Skin epidermis (tissue), 12 donors: ENCODE results near the gene PMF1.
A peak's percentile ranks its signal among the peaks of the same experiment; 100 is the strongest.

ENCODE experiments used
- H3K27ac ChIP-seq, 21 experiments: fragments of 200-600 bp; sonication (generic) in 11 of 21; one replicate each; pipeline ENCODE4 v1.5.0; 2020; ENCODE audit warnings: mild to moderate bottlenecking in 3 of 21, inconsistent platforms in 2 of 21, moderate library complexity in 2 of 21
- H3K4me3 ChIP-seq, 7 experiments: fragments of 200-600 bp; sonication (generic) in 2 of 7; one replicate each; pipeline ENCODE4 v1.5.0; 2020; ENCODE audit warnings: inconsistent platforms in 2 of 7, mild to moderate bottlenecking in 2 of 7, moderate library complexity in 1 of 7

PMF1 gene

DNA sequence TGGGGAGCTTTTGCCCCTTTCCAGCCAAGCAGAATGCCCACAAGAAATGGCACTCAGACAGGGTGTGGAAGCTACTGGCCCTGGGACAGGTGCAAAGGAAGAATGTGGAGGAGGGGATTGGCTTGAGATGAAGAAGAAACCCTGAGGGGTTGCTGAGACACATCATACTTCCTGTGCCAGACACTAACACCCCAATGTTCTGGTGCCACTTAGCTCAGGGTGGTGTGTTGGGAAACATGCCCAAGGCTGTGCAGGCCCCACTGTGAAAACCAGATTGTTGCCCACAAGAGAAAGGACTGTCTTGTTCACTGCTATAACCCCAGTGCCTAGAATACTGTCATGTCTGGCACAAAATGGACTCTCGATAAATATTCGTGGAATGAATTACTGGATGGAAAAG, 44.9 kb downstream of the PMF1 start:
- Histone ChIP-seq H3K27ac (peak overlapping the region in 12 of 21 experiments; percentile 2 to 67 (median 33)), H3K4me3 (no peak overlapping the region)

DNA sequence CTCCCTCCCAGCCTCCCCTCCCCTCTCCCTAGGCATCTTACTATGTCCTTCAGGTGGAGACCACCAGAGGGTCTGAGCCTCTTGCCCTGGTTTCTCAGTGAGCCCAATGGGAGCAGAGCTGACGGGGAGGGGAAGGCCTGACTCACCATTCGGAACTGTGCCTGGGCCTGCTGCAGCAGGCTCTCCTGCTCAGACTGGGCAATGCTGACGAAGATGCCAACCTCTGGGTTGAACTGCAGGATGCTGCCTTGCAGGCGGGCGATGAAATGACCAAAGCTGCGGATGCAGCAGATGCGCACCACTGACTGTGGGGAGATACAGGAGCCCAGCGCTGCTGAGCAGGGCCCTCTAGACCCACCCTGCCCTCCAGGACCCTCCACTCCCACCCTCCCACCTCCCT, 46.1 kb downstream of the PMF1 start:
- H3K27ac ChIP-seq: peak overlapping the region in 4 of 21 experiments; percentile 13 to 67 (median 23)

DNA sequence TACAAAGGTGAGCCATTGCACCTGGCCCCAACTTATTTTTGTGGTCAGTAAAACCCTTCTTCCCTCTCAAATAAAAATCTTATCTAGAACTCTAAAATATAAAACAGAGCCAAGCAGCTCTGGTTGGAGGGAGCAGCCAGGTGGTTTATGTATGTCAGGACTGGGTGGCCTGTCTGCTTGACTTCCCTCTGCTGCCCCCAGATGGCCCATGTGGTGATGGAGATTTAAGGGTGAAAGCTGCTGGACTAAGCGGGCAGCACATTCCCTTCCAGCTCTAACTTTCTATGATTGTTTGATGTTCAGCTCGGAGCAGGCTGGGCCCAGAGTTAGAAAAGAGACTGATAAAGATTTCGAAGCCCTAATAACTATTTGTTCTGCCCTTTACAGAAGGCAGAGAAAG, 47.0 kb downstream of the PMF1 start:
- H3K27ac ChIP-seq: peak overlapping the region in 2 of 21 experiments; percentile 29 to 32
- no peak overlapping the region for H3K4me3 ChIP-seq

More for the DNA sequence above, 46.1 kb downstream of the PMF1 start:
- no peak overlapping the region for H3K4me3 ChIP-seq

DNA sequence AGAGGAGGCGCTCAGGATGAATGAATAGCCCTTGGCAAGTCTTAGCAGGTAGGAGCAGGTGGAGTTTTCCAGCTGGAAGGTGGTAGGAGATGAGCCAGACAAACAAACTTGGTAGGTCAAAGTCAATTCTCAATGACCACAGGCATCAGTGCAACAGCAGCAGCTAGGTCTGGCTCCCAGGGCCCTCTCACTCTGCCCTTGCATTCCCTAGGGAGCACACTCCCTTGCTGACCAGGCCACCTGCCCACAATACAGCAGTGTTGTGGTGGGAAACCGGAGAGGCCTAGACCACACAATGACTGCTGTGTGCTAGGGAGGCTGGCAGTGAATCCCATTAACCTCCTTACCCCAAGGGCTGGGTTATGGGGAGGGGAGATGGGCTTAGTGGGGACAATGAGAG, 48.1 kb downstream of the PMF1 start:
- peak overlapping the region in 7 of 21 experiments; percentile 4 to 46 (median 29) for H3K27ac ChIP-seq
- no peak overlapping the region for H3K4me3 ChIP-seq

DNA sequence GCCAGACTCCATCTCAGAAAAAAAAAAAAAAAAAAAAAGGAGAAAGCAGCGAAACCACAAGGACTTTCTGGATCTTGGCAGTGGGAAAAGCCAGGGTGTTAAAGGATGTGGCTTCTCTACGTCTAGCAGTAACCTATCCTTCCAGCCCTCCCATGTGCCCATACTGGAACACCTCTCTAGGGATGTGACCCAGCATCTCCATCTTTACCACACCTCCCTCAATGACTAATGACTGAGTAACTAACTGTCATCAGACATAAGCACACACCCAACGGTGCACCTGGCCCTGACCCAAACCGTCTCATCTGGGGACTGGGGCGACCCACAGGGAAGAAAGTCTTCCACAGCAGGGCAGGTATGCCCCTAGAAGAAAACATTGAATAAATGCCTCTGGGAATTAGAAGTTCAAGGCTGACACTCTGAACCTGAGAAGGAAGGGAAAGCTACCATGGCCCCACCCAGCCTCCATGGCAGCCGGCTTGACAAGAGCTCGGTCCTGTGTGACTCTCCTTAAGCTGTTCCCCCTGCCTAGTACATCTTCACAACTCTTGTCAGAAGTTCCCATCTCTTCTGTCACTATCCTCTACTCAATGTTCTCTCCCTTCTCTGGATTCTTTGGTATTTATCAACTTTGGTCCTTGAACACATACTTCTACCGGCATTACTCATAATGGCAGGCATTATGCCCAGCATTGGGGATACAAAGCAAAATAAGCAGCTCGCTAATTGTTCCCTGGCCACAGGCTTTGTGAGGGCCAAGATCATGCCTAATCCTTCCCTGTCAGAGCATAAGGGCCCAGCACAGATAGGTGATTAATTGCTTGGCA, 49.9 kb downstream of the PMF1 start:
- Histone ChIP-seq H3K4me3 (no peak overlapping the region), H3K27ac (peak overlapping the region in 12 of 21 experiments; percentile 1 to 67 (median 50))

DNA sequence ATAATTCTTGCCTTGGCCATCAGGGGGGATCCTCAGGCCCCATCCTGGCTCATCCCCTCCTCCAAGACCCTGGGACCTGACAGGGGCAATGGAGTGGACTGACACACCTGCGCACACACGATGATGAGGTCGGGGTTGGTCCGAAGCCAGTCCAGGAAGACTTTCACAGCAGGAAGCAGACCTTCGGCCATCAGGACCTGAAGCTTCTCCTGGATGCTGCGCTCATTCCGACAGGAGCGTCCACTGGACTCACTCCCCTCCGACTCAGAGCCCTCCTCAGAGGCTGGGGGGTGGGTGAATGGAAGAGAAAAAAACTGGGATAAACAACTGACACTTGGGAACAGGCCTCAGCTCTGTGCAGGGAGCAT, 50.5 kb downstream of the PMF1 start:
- H3K4me3 ChIP-seq: no peak overlapping the region
- H3K27ac ChIP-seq: peak overlapping the region in 12 of 21 experiments; percentile 1 to 67 (median 50)

DNA sequence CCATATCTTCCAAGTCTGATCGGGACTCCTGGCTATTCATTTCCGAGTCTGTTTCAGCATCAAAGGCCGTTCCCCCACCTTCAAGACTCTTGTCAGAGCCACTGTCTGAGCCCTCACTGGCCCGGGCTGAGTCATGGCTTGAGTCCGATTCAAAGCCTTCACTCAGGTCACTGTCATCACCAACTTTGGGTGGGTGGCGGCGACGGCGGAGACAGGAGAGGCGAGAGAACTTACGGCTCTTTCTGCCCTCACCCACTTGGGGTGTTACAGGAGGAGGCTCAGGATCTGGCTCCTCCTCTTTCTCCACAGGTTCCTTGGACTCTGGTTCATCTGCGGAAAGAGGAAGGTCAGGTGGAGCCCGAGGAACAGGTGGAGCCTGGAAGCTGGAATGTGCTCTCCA, 53.2 kb downstream of the PMF1 start:
- H3K27ac ChIP-seq: no peak overlapping the region
- H3K4me3 ChIP-seq: no peak overlapping the region

DNA sequence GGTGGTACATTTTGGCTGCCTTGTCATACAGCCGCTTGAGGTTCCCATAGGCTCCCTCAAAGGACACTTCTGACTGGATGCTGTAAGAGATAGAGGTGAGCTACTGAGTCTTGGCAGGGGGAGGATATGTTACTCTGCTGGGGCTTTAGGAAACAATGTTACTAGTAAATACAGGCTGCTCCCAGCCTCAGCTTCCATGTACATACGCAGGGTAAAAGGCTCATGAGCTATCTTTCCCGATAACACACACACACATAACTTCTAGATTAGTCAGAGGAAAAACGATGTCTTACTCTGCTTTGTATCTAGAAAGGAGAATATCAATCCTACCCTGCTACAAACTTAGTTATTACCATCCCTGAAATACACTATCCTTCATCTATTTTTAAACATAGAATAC, 55.5 kb downstream of the PMF1 start:
- H3K4me3 ChIP-seq: no peak overlapping the region
- H3K27ac ChIP-seq: no peak overlapping the region

DNA sequence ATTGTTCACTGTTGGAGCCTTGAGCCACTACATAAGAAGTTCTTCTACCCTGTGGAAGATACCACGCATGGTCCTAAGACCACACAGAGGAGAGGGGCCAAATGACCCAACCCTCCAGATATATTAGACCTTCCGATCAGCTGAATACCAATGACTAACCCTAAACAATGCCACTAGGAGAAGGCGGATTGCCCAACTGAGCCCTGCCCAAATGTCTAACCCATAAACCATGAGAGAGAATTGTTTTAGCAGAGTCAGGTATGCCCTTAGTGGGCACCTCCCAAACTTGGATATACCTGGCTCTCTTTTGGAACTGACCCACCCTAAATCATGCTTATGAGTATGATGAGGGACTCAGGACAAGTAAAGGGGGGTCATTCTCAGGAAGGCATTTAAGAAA, 57.5 kb downstream of the PMF1 start:
- H3K4me3 ChIP-seq: no peak overlapping the region
- no peak overlapping the region for H3K27ac ChIP-seq

DNA sequence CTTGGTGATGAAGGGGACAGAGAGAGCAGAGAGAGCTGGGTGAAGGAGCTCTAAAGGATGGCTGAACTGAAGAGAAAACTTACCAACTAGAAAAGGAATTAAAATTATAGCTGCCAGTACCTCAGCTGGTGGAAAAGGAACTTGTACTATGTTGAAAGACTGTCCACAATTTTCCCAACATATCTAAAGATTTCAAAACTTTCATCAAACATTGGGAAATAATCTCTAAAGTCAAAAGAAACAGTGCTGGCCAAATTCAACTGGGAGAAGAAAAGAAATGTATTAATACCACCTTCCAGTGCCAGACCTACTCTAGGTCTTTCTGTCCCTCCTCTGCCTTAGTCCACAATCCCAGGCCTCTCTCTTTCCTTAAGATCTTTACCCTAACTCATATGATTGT, 63.7 kb downstream of the PMF1 start:
- Histone ChIP-seq H3K27ac (peak overlapping the region in 2 of 21 experiments; percentile 25 to 58), H3K4me3 (no peak overlapping the region)

DNA sequence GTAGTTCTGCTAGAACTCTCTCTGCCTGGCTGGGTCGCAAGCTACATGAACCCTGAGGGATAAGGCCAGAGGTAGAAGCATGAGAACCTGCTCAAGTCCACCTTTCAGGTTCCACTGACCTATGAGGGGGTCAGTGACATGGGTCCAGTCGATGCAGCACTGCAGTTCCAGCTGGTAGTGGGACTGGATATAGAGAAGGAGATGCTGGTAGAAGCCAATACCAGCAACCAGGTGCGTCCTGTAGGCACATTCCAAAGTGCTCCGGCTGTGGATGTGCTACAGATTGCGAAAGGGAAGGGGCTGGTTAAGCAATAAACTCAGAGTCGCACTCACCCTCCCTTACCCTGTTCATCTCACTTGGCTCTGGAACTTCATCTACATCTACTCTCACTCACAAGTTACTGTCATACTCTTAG, 64.2 kb downstream of the PMF1 start:
- H3K27ac ChIP-seq: peak overlapping the region in 3 of 21 experiments; percentile 22 to 58 (median 25)
- H3K4me3 ChIP-seq: no peak overlapping the region

DNA sequence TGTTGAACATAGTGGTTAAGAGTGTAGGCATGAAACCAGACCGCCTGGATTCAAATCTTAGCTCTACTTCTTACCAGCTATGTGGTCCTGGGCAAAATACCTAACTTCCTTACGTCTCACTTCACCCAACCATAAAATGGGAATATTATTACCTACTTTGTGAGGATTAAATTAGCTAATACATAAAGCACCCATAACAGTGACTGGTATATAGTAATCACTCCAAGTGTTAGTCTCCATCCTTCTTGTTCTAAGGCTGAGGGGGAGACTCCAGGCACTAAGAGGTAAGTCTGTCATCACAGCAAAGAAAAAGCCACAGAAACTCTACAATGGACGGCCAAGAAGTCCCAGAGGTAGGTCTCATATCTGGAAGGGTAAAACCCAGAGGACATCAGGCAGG, 67.0 kb downstream of the PMF1 start:
- H3K27ac ChIP-seq: no peak overlapping the region
- no peak overlapping the region for H3K4me3 ChIP-seq

DNA sequence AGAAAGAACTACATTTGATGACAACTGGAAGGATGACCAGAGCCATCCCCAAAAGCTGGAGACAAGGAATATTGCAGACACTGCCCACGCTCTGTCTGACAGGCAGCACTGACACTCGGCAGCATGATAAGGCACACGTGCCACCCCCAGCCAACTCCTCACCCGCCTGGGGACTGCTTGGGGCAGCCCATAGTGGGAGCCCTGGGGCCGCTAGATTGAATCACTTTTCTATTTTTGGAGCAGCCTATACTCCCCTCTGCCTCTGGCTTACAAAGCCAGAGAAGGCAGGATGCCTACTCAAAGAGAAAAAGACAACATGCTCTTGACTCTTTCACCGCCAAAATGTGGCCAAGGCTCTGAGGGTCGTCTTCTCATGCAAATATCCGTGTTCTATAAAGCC, 68.5 kb downstream of the PMF1 start:
- Histone ChIP-seq H3K4me3 (peak overlapping the region; percentile 60 to 90 (median 72)), H3K27ac (peak overlapping the region in 17 of 21 experiments; percentile 88 to 99 (median 94))

DNA sequence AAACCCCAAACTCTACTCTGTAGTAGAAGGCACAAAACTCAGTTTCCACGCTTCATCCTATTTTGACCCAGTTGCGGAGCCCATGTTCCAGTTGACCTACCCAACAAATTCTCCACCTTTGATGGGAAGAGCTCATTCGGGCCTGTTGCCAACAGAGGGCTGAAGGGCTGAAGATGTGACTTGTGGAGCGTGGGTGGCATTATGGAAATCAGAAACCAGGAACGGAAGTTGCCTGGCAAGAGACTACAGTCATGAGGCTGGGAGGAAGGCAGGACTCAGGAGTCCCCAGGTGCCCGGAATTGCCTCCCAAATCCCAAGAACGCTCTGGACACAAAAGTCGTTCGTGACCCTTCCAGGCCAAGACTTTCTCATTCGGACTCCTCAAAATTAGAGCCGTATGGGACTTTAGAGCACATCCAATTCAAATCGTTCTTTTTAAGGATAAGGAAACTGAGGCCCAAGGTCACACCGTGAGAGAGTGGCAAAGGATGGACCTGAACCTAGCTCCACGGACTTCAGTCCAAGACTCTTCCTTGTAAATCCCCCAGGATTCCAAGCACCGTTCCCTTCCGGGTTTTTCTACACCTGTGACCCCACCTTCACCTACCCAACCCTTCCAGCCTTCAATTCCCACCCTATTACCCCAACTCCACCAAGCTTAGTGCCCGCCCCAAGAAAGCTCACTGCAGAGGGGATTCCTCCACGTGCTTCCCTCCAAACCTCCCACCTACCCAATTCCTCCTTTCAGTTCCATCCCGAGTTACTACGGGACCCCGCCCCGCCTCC, 69.1 kb downstream of the PMF1 start:
- peak overlapping the region; percentile 79 to 99 (median 95) for H3K27ac ChIP-seq

DNA sequence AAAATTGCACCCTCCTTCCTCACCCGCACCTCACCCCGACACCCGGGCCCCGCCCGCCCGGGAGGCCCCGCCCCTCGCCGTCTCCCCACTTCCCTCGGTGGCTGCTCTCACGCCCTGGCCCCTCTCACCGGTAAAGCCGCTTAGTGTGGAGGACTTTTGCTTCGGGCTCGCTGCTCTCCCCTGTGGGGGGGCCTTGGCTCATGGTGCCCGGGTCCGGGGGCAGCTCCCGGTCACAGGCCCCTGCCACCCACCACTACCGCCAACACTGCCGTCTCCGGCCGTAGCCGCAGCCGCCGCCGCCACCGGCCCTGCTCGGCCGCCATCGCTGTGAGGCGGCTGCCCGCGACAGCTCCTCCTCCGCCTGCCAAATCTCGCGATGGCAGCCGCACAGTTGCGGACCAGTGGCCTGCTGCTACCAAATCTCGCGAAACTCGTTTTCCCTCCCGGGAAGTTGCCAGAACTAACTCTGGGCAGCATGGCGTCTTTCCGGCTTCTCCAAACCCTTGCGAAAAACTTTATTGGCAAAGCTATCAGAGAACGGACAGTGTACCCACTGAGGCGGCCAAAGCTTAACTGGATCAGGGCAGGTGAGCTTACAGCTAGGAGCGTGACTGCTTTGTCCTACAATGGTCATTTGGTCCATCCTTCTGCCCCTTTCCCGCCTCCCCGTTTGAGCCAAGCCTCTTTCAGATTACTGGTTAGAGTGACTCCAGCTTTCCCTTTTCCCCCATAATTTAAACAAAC, 69.8 kb downstream of the PMF1 start, which contains the start of gene SMG5:
SMG5 (minus strand) TSS at position 347 of the 744 bp plus-strand sequence; CDS start at position 202, 145 bp downstream.
- H3K4me3 ChIP-seq: peak within 1 kb of the TSS; percentile 60 to 90 (median 72)
- peak within 1 kb of the TSS; percentile 79 to 99 (median 95) for H3K27ac ChIP-seq

More for the DNA sequence above, 69.1 kb downstream of the PMF1 start:
- peak overlapping the region; percentile 60 to 90 (median 72) for H3K4me3 ChIP-seq

DNA sequence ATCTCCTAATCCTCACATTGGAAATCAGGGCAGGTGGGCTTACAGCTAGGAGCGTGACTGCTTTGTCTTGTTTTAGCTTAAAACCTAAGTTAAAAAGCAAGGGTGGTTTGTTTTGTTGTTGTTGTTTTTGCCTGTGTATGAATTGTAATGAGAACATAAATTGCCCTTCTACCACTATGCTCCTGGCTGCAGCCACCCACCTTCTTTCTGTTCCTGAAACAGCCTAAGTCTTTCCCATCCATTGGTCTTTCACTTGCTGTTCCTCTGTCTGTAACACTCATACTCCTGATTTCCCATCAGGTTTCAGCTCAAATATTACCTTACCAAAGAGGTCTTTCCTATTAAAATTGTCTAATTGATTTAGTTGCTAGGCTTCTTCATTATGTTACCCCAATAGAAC, 70.7 kb downstream of the PMF1 start:
- Histone ChIP-seq H3K27ac (peak overlapping the region in 19 of 21 experiments; percentile 88 to 99 (median 95)), H3K4me3 (peak overlapping the region; percentile 60 to 90 (median 72))

DNA sequence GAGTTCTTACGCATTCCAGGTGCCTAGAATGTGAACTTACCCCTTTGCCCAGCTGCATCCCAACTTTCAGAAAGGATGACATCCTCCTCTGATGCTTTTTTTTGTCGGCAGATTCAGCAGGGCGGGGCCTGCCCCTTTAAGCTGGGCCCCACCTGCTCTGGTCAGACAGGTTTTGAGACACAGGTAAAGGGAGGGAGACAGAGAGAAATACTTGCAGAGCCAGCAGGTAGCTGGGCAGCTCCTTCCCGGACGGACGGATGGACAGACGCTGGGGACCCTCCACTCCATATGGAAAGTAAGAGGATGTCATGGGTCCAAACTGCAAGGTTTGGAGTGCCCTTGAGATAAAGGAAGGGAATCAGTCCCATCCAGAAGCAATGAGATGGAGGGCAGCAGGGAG, 71.3 kb downstream of the PMF1 start, which contains the start of gene TMEM79:
TMEM79 (plus strand) TSS at position 214 of the 400 bp plus-strand sequence. CDS start 902 bp downstream, outside the sequence.
- Histone ChIP-seq H3K27ac (peak within 1 kb of the TSS in 20 of 21 experiments; percentile 88 to 99 (median 95)), H3K4me3 (peak within 1 kb of the TSS; percentile 60 to 90 (median 72))

DNA sequence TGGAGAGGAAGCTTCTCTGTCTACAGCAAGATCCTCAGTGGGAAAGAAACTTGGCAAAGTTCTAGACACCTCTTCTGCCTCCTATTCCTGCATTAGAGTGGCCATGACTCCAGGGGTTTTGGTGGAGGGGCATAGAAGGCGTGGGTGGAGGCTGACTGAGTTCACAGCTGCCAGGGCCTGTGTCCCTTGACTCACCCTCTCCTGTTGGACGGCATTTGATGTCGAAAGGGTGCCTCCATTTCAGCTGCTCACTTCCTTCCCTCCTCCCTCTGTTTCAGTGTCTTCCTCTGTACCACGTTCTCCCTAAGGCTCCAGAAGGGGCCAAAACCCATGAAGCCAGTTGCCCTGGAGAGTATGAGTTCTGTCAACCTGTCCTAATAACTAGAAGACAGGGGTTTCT, 72.0 kb downstream of the PMF1 start:
- H3K4me3 ChIP-seq: peak overlapping the region; percentile 19 to 78 (median 34)
- H3K27ac ChIP-seq: peak overlapping the region in 20 of 21 experiments; percentile 9 to 98 (median 80)

DNA sequence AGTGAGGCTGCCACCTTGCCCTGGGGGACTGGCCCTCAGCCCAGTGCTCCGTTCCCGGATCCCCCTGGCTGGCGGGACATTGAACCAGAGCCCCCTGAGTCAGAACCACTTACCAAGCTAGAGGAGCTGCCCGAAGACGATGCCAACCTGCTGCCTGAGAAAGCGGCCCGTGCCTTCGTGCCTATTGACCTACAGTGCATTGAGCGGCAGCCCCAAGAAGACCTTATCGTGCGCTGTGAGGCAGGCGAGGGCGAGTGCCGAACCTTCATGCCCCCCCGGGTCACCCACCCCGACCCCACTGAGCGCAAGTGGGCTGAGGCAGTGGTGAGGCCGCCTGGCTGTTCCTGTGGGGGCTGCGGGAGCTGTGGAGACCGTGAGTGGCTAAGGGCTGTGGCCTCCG, 72.6 kb downstream of the PMF1 start:
- peak overlapping the region; percentile 19 to 78 (median 34) for H3K4me3 ChIP-seq

More for the DNA sequence above, 72.6 kb downstream of the PMF1 start:
- H3K27ac ChIP-seq: peak overlapping the region in 20 of 21 experiments; percentile 9 to 98 (median 79)
